GM18858 (cell line): ENCODE data around the gene POP7.

Experiments
- ATAC-seq: cut with Tn5 transposase; IDR thresholded peaks from one replicate; pipeline ENCODE4 v1.9.1; 2021; ENCODE audit not compliant: unreplicated experiment

The POP7 gene

DNA sequence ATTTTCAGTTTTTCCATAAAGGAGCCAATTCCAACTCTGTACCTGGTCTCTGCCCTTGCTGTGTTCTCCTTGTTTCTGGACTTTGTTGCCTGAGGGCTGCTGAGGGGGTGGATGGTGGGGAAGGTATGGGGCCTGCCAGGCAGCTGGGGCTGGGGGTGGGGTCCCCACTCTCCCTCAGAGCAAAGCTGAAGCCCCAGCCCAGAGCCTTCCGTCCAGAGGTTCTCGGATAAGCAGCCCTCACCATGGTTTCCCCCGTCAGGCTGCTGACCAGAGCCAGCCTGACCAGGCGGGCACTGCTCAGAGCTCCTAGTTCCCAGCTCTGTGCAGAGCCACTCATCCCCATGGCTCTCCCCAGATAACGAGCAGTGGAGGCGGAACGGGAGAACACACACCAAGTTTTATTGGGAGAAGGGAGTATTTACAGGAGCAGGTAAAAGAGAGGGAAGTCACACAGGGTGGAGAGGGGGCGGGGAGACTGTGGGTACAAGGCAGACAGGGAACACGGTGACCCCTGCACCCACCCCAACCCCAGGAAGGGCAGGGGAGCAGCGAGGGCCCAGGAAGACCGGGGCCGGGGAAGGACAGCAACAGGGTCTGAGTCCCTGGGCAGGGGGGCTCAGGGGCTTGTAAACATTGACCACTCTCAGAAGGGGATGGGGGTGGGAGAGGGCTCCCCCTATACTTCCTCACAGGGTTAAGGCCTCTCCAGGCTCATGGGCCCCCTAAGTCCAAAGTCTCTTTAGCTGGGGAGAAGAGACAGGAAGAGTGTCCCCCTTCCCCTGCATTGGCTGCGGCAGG is 26.6 kb upstream of the POP7 start:
- no peak for ATAC-seq

DNA sequence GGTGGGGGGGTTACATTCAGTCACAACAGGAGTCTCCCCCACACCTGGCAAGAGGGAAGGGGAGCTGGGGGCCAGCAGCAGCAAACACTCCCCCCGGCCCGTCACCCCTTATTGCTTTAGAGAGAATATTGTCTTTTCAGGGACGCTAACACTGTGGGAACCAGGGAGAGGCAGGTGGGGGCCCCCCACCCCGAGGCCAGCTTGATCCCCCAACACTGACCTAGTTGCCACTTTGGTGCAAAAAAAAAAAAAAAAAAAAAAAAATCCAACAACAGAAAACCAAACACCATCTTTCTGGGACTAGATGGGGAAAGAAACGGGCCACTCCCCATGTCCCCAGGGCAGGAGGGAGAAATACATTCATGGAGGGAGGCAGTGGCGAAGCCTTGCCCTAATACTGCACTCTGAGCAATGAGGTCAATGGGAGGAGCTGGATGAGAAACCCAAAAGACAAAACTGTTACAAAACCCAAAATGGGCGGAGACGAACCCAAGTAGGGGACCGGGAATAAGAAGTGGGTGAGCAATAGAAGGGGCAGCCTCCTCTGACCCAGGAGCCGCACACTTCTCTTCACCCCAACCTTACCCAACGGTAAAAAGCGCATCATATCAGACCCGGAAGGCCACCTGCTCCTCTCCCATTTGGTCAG is 25.9 kb upstream of the POP7 start:
- ATAC-seq = no peak

DNA sequence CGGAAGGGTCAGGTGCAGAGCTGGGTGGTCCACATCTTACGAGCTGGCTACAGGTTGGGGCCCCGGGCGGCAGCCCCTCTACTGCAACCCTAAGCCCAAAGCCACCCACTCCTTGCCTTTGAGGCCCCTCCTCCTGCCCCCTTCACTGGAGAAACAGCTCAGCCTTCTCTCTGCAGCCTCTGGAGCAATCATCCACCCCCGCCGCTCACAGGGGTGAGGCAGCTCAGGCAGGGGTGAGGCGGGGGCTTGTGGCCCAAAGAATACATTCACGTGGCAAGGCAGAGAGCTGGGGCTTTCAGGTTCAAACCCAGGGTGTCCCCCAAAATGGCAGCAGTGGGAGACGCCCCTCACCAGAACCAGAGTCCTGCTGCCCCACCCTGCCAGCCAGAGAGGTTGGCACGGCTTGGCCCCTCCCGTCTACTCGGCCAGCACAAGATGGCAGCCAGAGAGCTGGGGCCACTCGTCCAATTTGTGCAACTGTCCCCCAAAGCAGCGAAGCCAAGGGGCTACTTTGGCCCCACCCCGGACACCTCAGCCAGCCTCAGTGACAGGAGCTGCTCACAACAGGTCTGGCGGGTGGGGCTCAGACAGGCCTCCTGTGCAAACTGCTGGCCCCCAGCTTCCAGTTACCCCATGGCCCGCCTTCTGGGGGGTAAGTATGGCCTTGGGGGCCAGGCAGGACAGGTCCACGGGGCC is 25.2 kb upstream of the POP7 start:
- ATAC-seq = no peak

DNA sequence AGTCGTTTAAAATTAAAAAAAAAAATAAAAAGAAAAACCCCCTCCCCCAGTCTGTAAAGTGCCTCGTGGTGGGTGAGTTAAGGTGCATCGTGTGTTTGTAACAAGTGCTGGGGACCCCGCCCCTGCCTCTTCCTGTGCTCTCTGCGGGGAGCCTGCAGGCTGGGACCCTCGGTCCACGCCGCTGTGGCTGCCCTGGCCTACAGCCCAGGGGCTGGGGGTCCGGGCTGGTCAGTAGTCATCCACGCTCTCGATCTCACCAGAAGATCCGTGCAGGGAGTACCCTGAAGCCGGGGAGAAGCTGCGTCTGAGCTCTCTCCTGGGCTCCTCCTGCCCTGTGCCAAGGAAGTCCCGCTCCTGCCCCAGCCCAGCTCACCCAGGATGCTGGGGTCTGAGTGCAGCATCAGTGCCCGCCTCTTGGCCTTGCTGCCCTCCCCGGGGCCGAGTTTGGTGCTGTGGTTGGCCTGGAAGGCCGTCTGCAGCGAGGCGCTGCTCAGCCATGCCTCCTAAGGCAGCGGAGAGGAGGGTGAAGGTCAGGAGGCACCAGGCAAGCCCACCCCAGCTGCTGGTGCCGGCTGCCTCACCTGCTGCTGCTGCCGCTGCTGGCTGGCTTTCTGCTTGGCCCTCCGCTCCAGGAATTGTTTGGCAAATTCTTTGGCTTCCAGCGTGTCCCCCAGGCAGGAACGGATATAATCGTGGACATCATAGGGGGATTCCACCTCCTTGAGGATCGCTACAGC is 24.3 kb upstream of the POP7 start:
- ATAC-seq = no peak

DNA sequence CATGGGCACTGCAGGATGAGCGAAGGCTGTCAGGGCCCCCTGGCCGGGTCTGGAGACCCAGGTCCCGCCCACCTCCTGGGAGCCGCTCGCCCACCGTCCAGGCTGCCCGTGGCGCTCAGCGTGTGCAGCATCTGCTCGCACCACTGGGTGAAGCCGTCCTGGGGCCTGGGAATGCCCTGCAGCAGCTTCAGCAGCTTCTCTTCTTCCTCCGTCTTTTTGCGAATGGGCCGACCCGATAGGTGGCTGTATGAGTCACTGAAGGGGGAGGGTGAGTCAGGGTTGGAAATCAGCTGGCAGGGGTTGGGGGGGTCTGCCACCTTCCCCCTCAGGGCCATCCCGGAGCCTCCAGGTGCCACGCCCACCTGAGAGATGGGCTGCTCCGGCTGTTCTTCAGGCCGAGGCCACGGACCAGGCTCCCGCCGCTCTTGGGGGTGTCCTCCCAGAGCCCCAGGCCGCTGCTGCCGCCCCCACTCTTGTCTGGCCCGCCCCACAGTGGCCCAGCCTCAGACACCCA is 23.6 kb upstream of the POP7 start:
- ATAC-seq = no peak

DNA sequence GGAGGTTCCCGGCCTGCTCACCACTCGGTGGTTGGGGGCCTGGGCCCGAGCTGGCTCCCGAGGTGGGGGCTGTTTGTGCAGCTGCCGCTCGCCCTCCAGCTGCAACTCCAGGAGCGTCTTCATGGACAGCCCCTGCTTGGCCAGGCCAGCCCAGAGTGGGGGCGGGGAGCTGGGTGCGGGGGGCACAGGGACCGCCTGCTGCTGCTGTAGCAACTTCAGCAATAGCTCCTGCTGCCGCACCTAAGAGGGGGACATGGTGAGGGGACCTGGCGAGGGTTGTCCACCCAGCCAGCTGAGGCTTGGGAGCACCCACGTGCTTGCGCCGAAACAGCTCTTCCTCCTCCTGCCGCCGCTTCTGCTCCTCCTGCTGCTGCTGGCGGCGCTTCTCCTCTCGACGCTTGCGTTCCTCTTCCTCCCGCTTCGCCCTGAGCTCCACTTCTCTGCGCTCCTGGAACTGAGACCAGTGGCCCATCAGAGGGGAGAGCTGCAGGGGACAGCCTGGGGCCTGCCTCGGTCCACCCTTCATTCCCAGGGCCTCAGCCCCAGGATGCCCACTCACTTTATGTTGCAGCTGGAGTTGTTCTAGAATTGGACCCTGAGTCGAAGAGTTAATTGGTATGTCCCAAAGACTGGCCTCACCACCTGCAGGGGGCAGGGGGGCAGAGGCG is 22.8 kb upstream of the POP7 start:
- ATAC-seq = no peak

DNA sequence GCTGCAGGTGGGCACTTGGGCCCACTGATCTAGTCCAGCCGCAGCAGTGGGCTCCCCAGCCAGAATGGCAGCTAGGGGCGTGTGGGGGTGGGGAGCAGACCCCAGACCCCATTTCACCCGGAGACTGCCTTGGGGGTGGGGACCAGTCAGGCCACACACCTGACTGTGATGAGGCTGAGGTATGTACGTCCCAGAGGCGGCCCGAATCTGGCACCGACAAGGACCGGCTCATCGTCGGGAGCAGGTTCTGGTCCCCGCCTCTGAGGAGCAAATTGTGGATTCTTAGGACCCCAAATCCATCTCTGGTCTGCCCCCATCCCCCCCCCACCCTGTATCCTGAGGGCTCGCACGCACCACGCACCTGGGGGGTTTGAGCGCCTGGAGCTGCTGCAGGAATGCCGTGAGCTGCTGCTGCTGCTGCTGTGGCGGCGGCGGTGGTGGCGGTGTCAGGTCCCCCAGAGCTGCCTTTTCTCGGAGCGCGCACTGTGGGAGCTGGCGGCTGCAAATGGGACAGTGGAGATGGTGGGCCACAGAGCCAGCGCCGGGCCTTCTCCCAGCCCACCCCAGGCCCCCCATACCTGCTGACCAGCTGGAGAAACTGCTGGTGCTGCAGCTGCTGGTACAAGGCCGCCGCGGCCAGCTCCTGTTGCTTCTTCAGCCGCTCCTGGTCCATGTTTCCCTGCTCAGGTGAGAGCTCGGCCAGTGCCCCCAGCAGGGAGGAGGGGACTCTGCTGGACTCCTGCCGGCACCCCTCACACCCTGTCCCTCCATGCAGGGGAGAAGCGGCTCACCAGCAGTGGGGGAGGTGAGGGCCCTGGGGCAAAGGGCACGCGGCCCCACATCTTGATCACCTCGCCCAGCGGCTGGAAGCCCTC is 22.0 kb upstream of the POP7 start:
- no peak for ATAC-seq

DNA sequence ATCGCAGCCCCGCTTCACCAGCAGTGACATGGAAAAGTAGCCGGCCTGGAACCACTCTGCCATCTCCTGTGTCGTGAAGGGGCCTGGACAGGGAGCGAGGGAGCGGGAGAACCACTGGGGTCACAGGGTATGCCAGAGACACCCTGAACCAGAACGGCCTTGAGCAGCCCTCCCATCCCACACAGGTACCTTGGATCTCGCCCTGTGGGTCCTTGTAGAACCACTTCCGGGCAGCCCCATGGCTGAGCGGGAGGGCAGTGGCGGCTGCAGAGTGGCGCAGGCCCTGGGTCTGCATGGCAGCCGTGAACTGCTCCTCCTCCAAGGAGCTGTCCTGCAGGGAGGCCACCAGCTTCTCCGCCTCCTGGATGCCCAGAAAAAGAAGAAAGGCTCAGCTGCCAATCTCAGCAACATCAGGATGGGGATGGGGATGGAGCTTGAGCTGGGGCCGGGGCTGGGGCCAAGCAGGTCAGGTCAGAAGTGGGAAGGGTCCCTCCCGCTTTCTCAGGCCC is 21.3 kb upstream of the POP7 start:
- no peak for ATAC-seq

DNA sequence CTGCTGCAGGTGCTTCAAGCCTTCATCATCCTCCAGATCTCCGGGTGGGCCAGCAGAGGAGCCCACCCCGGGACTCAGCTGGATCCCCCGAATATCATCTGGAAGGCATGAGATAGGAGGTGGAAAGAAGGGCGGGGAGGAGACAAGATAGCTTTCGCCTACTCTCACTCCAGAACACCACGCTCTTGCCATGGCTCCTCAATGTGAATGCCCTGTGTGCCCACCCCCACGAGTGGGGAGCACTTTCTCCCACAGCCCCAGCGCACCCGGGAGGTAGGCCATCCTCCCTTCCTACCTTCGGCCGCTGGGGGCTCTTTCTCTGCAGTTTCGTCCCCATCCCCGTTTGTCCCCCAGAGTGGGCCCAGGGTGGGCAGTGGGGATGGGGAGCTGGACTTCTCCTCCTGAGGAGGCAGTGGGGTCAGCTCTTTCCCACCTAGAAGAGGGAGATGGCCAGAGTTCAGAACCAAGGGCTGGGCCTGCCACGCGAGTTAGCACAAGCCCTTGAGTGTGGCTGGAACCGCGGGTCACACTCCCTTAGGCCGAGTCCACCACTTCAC is 20.8 kb upstream of the POP7 start:
- no peak for ATAC-seq

DNA sequence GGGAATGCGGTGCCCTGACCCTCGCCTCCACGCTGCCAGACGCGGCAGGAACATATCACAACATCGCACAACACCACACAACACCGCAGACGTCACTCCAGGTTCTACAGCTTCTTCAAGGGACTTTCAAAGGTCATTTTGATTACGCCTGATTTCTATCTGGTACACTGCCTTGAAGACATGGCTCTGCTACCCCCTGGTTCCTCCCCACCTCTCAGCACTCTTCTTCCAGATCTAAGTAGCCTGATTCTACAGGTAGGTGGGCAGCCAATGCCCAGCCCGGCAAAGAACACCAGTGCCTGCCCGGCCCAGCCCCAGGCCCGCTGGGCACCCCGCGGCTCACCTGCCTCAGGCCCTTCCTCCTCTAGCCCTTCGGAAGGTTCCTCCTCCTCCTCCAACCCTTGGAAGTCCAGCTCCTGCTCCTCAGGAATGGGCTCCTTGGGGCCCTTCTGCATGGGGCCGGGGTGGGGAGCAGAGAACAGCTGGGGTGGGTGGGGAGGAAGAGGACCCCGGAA is 20.2 kb upstream of the POP7 start:
- no peak for ATAC-seq

DNA sequence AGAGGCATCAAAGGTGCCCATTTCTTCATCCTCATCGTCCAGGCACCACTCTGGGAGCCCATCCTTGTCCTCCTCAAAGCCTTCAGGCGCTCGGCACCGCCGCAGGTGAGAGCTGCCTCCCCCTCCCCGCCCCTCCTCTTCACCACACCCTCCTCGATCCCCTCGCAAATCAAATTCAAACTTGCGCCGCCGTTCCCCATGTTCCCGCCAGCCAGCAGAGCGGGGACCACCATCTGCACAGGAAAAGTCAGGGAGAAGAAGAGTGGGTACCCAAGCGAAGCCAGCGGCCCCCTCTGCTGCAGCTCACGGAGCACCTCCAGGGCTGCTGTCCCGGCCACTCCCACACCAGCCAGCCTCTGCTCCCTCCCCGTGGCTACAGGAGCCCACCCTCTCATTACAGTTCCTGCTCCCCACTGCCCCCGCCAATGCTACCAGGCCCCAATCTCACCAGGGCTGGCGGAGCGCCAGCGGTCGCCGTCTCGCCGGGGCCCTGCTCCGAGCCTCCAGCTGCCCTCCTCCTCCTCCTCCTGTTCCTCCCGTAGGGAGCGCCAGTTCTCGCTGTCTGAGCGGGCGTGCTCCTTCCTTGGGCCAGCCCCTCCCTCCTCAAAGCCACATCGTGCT is 19.6 kb upstream of the POP7 start:
- ATAC-seq = no peak

DNA sequence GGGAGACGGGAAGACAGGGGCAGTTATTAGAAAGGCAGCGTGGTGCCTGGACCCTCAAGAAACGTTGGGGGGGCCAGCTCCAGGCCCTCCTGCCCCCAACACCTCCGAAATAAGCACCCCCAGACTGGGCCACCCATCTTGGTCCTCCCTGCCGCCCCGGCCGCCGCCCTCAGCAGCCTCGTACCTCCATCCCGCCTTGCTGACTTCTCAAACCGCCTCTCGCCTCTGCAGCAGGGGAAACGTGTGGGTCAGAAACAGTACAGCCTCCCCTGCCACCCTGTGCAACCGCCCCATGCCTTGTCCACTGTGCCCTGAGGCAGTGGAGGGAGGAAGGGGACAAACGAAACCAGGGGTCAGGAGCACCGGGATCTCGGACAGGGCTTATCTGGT is 19.1 kb upstream of the POP7 start:
- ATAC-seq = no peak

DNA sequence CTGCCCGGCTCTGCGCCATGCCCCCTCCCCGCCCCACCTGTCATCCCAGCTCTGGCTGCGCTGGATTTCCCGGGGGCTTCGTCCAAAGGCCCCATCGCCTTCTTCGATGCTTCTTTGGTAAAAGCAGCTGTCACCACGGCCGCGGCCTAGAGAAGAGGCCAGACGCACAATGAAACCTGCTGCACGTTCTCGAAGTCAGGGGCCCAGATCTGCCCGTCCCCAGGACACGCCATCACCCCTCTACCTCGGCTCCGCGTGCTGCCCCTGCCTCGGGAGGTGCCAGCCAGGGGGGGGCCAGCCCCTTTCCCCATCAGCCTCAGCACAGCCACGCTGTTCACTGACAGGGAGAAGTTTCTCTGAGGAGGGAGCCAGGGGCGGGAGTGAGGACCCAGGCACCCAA is 18.7 kb upstream of the POP7 start:
- no peak for ATAC-seq

DNA sequence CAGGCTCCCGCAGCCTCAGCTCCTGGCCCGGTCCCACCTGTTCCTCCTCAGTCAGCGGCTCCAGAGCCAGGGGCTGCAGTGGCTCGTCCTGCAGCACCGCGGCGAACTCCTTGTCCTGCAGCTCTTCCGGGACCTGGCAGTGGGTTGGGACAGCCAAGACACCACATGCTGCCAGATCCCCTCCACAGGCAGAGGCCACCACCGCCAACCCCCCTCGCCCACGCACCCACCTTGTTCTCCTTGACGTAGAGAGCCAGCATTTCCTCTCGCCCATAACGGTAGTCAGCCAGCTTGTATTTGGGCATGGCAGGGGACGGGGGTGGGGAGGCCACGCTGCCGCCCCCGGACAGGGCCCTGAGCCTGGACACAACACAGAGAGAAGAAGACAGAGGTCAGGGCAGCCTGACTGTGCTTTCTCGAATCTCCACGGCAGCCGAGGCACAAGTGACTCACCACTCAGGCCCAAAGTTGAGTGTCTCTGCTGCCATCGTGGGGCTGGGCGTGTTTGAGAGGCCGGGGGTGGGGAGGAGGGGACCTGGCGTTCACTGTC is 18.1 kb upstream of the POP7 start:
- ATAC-seq = no peak

DNA sequence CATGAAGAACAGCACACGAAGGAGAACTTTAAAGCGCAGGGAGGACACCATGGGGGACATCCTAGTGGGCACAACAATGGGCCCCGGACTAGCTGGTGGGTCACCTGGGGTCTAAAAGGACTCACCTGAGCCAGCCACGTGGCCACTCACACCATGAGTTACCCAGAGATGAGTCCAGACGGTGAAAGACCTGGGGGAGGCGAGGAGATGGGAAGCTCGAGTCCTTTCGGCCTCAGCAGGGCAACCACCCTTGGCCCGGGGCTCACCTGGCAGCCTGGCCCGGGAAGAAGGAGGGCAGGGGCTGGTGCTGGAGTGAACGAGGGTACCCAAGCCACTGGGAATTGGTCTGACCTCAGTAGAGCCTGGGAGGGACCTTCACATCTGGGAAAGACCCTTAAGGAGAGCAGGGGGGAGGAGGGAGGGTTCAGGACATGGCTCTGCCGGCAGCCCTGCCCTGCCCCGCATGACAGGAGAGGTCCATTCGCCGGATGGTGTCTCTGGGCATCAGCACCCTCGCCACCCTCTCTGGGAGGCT is 17.5 kb upstream of the POP7 start:
- ATAC-seq = no peak

DNA sequence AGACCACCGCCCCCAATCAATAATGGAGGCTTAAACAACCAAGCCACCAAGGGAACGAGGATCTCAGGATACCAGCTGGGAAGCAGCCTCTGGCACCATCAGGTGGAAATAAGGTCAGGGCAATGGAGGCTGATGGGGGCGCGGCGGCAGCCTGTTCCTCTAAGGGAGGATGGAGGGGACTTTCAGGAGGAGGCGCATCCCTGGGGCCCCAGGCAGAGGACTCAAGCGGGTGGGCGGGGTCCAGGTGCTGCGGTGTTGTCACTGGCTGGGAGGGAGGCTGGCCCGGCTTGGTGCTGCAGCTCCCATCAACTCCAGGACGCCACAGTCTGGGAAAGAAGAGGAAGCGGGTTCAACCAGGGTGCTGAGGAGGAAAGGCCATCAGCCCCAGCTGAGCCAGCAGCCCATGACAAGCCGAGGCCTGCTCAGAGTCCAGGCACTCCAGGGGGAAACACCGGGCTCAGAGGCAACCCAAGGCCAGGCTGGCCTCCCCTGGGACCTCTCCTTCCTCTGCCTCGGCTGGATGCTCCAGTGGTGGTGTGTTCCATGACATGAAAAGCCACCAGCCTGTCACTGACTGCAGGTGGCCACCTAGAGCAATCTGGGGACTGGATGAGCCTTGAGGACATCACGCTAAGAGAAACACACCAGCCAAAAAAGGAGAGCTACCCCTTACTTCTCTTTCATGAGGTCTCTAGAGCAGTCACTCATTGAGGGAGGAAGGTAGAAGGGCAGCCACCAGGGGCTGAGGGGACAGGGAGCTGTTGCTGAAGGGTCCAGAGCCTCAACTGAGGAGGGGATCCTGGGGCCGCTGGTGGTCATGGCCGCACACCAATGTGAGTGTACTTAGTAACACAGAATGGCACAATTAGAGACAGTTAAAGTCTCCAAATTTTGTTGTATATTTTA is 16.4 kb upstream of the POP7 start:
- no peak for ATAC-seq
